Keratinocyte (primary cell): Measurements from ENCODE around the gene UBE2F.

Experiments used
- CTCF ChIP-seq, 3 experiments: IDR thresholded peaks in 1 of 3; conservative IDR thresholded peaks in 1 of 3; optimal IDR thresholded peaks in 1 of 3; 2 replicates in 2 of 3; 3 replicates in 1 of 3; pipeline versions ENCODE3 to v1.5.1; 2011; ENCODE audit warnings: low read length in 3 of 3, mild to moderate bottlenecking in 3 of 3, moderate library complexity in 2 of 3, control low read depth in 1 of 3, inconsistent platforms in 1 of 3; ENCODE audit not compliant: insufficient read depth in 2 of 3; ENCODE audit errors: extremely low read depth in 1 of 3
- EZH2 ChIP-seq: IDR thresholded peaks from one replicate; pipeline ENCODE4 v1.6.1; 2012; ENCODE audit warnings: inconsistent platforms, mild to moderate bottlenecking, low read length, moderate library complexity

DNA sequence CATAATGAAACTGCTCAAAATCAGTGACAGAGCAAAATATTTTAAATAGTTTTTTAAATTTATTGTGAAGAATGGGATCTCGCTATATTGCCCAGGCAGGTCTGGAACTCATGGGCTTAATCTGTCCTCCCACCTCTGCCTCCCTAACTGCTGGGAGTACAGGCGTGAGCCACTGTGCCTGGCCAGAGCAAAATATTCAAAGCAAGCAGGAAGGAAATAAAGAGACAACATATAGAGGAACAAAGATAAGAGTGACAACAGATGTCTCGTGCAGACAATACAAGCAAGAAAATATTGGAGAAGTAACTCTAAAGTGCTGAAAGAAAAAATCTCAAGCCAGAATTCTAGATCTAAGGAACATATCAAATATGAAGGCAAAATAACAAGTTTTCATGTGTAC, 89.0 kb downstream of the UBE2F start:
- TF ChIP-seq CTCF (optimal IDR thresholded peaks at IDR 0.05 in 1 of 3, IDR thresholded peaks at IDR 0.05 in 1 of 3, conservative IDR thresholded peaks at IDR 0.05 in 1 of 3; ENCODE audit: extremely low read depth in 1 of 3, insufficient read depth in 2 of 3, low read length in 3 of 3) (no peak), EZH2 (no peak)
